ENCODE data around the gene WDR18.

GRCh38 chr19:1002600-1002999, 18.5 kb downstream of the WDR18 start:
- TF ChIP-seq POLR2AphosphoS5 (IDR thresholded peaks at IDR 0.05; ENCODE audit: insufficient read depth in 1 of 2, low read depth in 1 of 2) = no peak
- TF ChIP-seq, protein P1, sequence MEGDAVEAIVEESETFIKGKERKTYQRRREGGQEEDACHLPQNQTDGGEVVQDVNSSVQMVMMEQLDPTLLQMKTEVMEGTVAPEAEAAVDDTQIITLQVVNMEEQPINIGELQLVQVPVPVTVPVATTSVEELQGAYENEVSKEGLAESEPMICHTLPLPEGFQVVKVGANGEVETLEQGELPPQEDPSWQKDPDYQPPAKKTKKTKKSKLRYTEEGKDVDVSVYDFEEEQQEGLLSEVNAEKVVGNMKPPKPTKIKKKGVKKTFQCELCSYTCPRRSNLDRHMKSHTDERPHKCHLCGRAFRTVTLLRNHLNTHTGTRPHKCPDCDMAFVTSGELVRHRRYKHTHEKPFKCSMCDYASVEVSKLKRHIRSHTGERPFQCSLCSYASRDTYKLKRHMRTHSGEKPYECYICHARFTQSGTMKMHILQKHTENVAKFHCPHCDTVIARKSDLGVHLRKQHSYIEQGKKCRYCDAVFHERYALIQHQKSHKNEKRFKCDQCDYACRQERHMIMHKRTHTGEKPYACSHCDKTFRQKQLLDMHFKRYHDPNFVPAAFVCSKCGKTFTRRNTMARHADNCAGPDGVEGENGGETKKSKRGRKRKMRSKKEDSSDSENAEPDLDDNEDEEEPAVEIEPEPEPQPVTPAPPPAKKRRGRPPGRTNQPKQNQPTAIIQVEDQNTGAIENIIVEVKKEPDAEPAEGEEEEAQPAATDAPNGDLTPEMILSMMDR (IDR thresholded peaks at IDR 0.05) = no peak

Data from vagina (tissue), 2 donors.